ENCODE results near the gene MAPK9.
A peak's percentile ranks its signal among the peaks of the same experiment; 100 is the strongest.
"Not testable (repeated sequence)": the region's sequence is repeated elsewhere in the genome, so short reads cannot be mapped to it uniquely, and the experiment has no call there.

Gene MAPK9

GRCh38 chr5:180214870-180215770 is 76.8 kb downstream of the MAPK9 start:
- no peak overlapping the region for H3K27ac ChIP-seq (ENCODE audit: low read depth, low read length)
- H3K4me3 ChIP-seq (ENCODE audit: low read depth in 1 of 2, low read length in 2 of 2) = no peak overlapping the region
- H3K9ac ChIP-seq (ENCODE audit: low read depth in 1 of 2, low read length in 2 of 2) = no peak overlapping the region
- H3K27me3 ChIP-seq (ENCODE audit: control insufficient read depth in 1 of 2, insufficient read depth in 2 of 2, low read length in 2 of 2) = peaks cover 0 to 5% of the 10 kb centered on the region in 2 donors
- no peaks in the 10 kb centered on the region for H3K4me1 ChIP-seq (ENCODE audit: control insufficient read depth in 1 of 2, insufficient read depth in 2 of 2, low read length in 2 of 2)
- H3K36me3 ChIP-seq (ENCODE audit: control insufficient read depth in 1 of 2, insufficient read depth in 2 of 2, low read length in 2 of 2) = no peaks in the 10 kb centered on the region
- peaks cover 13 to 16% of the 10 kb centered on the region in 2 donors for H3K9me3 ChIP-seq (ENCODE audit: control insufficient read depth in 1 of 2, low read length in 2 of 2)

- no peak overlapping the region for H3K27ac ChIP-seq (ENCODE audit: low read depth, low read length)
- no peak overlapping the region for H3K9ac ChIP-seq (ENCODE audit: low read depth in 1 of 2, low read length in 2 of 2)
- H3K4me3 ChIP-seq (ENCODE audit: low read depth in 1 of 2, low read length in 2 of 2) = no peak overlapping the region
- no peaks in the 10 kb centered on the region for H3K36me3 ChIP-seq (ENCODE audit: control insufficient read depth in 1 of 2, insufficient read depth in 2 of 2, low read length in 2 of 2)
- peaks cover 6 to 9% of the 10 kb centered on the region in 2 donors for H3K9me3 ChIP-seq (ENCODE audit: control insufficient read depth in 1 of 2, low read length in 2 of 2)
- H3K4me1 ChIP-seq (ENCODE audit: control insufficient read depth in 1 of 2, insufficient read depth in 2 of 2, low read length in 2 of 2) = no peaks in the 10 kb centered on the region
- peaks cover 0 to 5% of the 10 kb centered on the region in 2 donors for H3K27me3 ChIP-seq (ENCODE audit: control insufficient read depth in 1 of 2, insufficient read depth in 2 of 2, low read length in 2 of 2)
Observed at GRCh38 chr5:180213657-180214207, 78.2 kb downstream of the MAPK9 start.

- no peak overlapping the region for H3K9ac ChIP-seq (ENCODE audit: low read depth in 1 of 2, low read length in 2 of 2)
- no peaks in the 10 kb centered on the region for H3K36me3 ChIP-seq (ENCODE audit: control insufficient read depth in 1 of 2, insufficient read depth in 2 of 2, low read length in 2 of 2)
- no peak overlapping the region for H3K27ac ChIP-seq (ENCODE audit: low read depth, low read length)
- H3K9me3 ChIP-seq (ENCODE audit: control insufficient read depth in 1 of 2, low read length in 2 of 2) = peaks cover 6 to 9% of the 10 kb centered on the region in 2 donors
- no peak overlapping the region for H3K4me3 ChIP-seq (ENCODE audit: low read depth in 1 of 2, low read length in 2 of 2)
- peaks cover 3% of the 10 kb centered on the region in 2 donors for H3K4me1 ChIP-seq (ENCODE audit: control insufficient read depth in 1 of 2, insufficient read depth in 2 of 2, low read length in 2 of 2)
- peaks cover 3 to 7% of the 10 kb centered on the region in 2 donors for H3K27me3 ChIP-seq (ENCODE audit: control insufficient read depth in 1 of 2, insufficient read depth in 2 of 2, low read length in 2 of 2)
Observed at GRCh38 chr5:180213256-180213600, 78.7 kb downstream of the MAPK9 start.

- peaks cover 5 to 6% of the 10 kb centered on the region in 2 donors for H3K9me3 ChIP-seq (ENCODE audit: control insufficient read depth in 1 of 2, low read length in 2 of 2)
- no peak overlapping the region for H3K27ac ChIP-seq (ENCODE audit: low read depth, low read length)
- H3K36me3 ChIP-seq (ENCODE audit: control insufficient read depth in 1 of 2, insufficient read depth in 2 of 2, low read length in 2 of 2) = no peaks in the 10 kb centered on the region
- H3K27me3 ChIP-seq (ENCODE audit: control insufficient read depth in 1 of 2, insufficient read depth in 2 of 2, low read length in 2 of 2) = peaks cover 9 to 14% of the 10 kb centered on the region in 2 donors
- H3K9ac ChIP-seq (ENCODE audit: low read depth in 1 of 2, low read length in 2 of 2) = no peak overlapping the region
- H3K4me1 ChIP-seq (ENCODE audit: control insufficient read depth in 1 of 2, insufficient read depth in 2 of 2, low read length in 2 of 2) = peaks cover 4 to 6% of the 10 kb centered on the region in 2 donors
- no peak overlapping the region for H3K4me3 ChIP-seq (ENCODE audit: low read depth in 1 of 2, low read length in 2 of 2)
Observed at GRCh38 chr5:180212363-180213255, 79.3 kb downstream of the MAPK9 start.

- peaks cover 4 to 6% of the 10 kb centered on the region in 2 donors for H3K4me1 ChIP-seq (ENCODE audit: control insufficient read depth in 1 of 2, insufficient read depth in 2 of 2, low read length in 2 of 2)
- no peak overlapping the region for H3K27ac ChIP-seq (ENCODE audit: low read depth, low read length)
- no peak overlapping the region for H3K9ac ChIP-seq (ENCODE audit: low read depth in 1 of 2, low read length in 2 of 2)
- H3K36me3 ChIP-seq (ENCODE audit: control insufficient read depth in 1 of 2, insufficient read depth in 2 of 2, low read length in 2 of 2) = no peaks in the 10 kb centered on the region
- no peak overlapping the region for H3K4me3 ChIP-seq (ENCODE audit: low read depth in 1 of 2, low read length in 2 of 2)
- peaks cover 12 to 15% of the 10 kb centered on the region in 2 donors for H3K27me3 ChIP-seq (ENCODE audit: control insufficient read depth in 1 of 2, insufficient read depth in 2 of 2, low read length in 2 of 2)
- H3K9me3 ChIP-seq (ENCODE audit: control insufficient read depth in 1 of 2, low read length in 2 of 2) = peaks cover 1 to 5% of the 10 kb centered on the region in 2 donors
Observed at GRCh38 chr5:180211761-180212035, 80.2 kb downstream of the MAPK9 start.

- Histone ChIP-seq H3K4me1 (ENCODE audit: control insufficient read depth in 1 of 2, insufficient read depth in 2 of 2, low read length in 2 of 2) (peaks cover 4 to 6% of the 10 kb centered on the region in 2 donors), H3K36me3 (ENCODE audit: control insufficient read depth in 1 of 2, insufficient read depth in 2 of 2, low read length in 2 of 2) (no peaks in the 10 kb centered on the region), H3K27me3 (ENCODE audit: control insufficient read depth in 1 of 2, insufficient read depth in 2 of 2, low read length in 2 of 2) (peaks cover 12 to 15% of the 10 kb centered on the region in 2 donors), H3K9ac (ENCODE audit: low read depth in 1 of 2, low read length in 2 of 2) (no peak overlapping the region), H3K9me3 (ENCODE audit: control insufficient read depth in 1 of 2, low read length in 2 of 2) (peaks cover 0 to 3% of the 10 kb centered on the region in 2 donors), H3K4me3 (ENCODE audit: low read depth in 1 of 2, low read length in 2 of 2) (no peak overlapping the region), H3K27ac (ENCODE audit: low read depth, low read length) (no peak overlapping the region)
Observed at GRCh38 chr5:180210961-180211760, 80.7 kb downstream of the MAPK9 start.

- H3K27me3 ChIP-seq (ENCODE audit: control insufficient read depth in 1 of 2, insufficient read depth in 2 of 2, low read length in 2 of 2) = peaks cover 12 to 15% of the 10 kb centered on the region in 2 donors
- H3K36me3 ChIP-seq (ENCODE audit: control insufficient read depth in 1 of 2, insufficient read depth in 2 of 2, low read length in 2 of 2); H3K4me3 ChIP-seq (ENCODE audit: low read depth in 1 of 2, low read length in 2 of 2); H3K4me1 ChIP-seq (ENCODE audit: control insufficient read depth in 1 of 2, insufficient read depth in 2 of 2, low read length in 2 of 2); H3K9me3 ChIP-seq (ENCODE audit: control insufficient read depth in 1 of 2, low read length in 2 of 2); H3K9ac ChIP-seq (ENCODE audit: low read depth in 1 of 2, low read length in 2 of 2); H3K27ac ChIP-seq (ENCODE audit: low read depth, low read length): not testable (repeated sequence)
Observed at GRCh38 chr5:180210077-180210476, 81.8 kb downstream of the MAPK9 start.

- peak within 1 kb of the TSS; percentile 46 to 55 for H3K4me3 ChIP-seq (ENCODE audit: low read depth in 1 of 2, low read length in 2 of 2)
- no peak within 1 kb of the TSS for H3K9ac ChIP-seq (ENCODE audit: low read depth in 1 of 2, low read length in 2 of 2)
- H3K27me3 ChIP-seq (ENCODE audit: control insufficient read depth in 1 of 2, insufficient read depth in 2 of 2, low read length in 2 of 2) = peaks cover 12 to 15% of the 10 kb centered on the region in 2 donors
- H3K27ac ChIP-seq (ENCODE audit: low read depth, low read length) = no peak within 1 kb of the TSS
- peaks cover 4 to 6% of the 10 kb centered on the region in 2 donors for H3K4me1 ChIP-seq (ENCODE audit: control insufficient read depth in 1 of 2, insufficient read depth in 2 of 2, low read length in 2 of 2)
- H3K9me3 ChIP-seq (ENCODE audit: control insufficient read depth in 1 of 2, low read length in 2 of 2) = peaks cover 0 to 3% of the 10 kb centered on the region in 2 donors
- H3K36me3 ChIP-seq (ENCODE audit: control insufficient read depth in 1 of 2, insufficient read depth in 2 of 2, low read length in 2 of 2) = no peaks in the 10 kb centered on the region
Observed at GRCh38 chr5:180209137-180209581, 82.7 kb downstream of the MAPK9 start, which contains the start of gene RASGEF1C. TSS of gene RASGEF1C (minus strand) at chr5:180209211. CDS start at chr5:180138052, 71,159 bp downstream.

- Histone ChIP-seq H3K27ac (ENCODE audit: low read depth, low read length) (no peak overlapping the region), H3K4me1 (ENCODE audit: control insufficient read depth in 1 of 2, insufficient read depth in 2 of 2, low read length in 2 of 2) (peaks cover 4 to 6% of the 10 kb centered on the region in 2 donors), H3K27me3 (ENCODE audit: control insufficient read depth in 1 of 2, insufficient read depth in 2 of 2, low read length in 2 of 2) (peaks cover 12% of the 10 kb centered on the region in 2 donors), H3K9me3 (ENCODE audit: control insufficient read depth in 1 of 2, low read length in 2 of 2) (no peaks in the 10 kb centered on the region), H3K9ac (ENCODE audit: low read depth in 1 of 2, low read length in 2 of 2) (no peak overlapping the region), H3K36me3 (ENCODE audit: control insufficient read depth in 1 of 2, insufficient read depth in 2 of 2, low read length in 2 of 2) (no peaks in the 10 kb centered on the region), H3K4me3 (ENCODE audit: low read depth in 1 of 2, low read length in 2 of 2) (peak overlapping the region; percentile 46 to 55)
Observed at GRCh38 chr5:180208435-180209081, 83.3 kb downstream of the MAPK9 start.
